T-helper 17 cell (primary cell): ENCODE data around the gene AFF2. TPM values are rescaled to one million over a fixed set of nuclear protein-coding genes. Genes with fewer than 3 reads are reported as not detected.

ENCODE experiments used
- ATAC-seq: fragments of 150-1000 bp; cut with Tn5 transposase; 2 replicates; pipeline ENCODE4 v1.10.0; 2021; ENCODE audit warnings: mild to moderate bottlenecking, moderate library complexity
- DNase-seq, 3 donors: peaks; one replicate each; pipeline versions ENCODE4 v3.0.0 to v3.0.0-alpha.2; 2020 to 2021
- H3K9me3 ChIP-seq: one replicate; pipeline ENCODE4 v1.7.0; 2013; ENCODE audit warnings: low read length, mild to moderate bottlenecking; ENCODE audit not compliant: control insufficient read depth, poor library complexity, severe bottlenecking
- H3K27ac Mint-ChIP-seq: one replicate; pipeline ENCODE4 v1.8.0; 2022; ENCODE audit warnings: mild to moderate bottlenecking, moderate library complexity, mixed read lengths
- H3K27me3 Mint-ChIP-seq: one replicate; pipeline ENCODE4 v1.8.0; 2022; ENCODE audit warnings: mixed read lengths
- H3K36me3 Mint-ChIP-seq: one replicate; pipeline ENCODE4 v1.8.0; 2022; ENCODE audit warnings: low read depth, mixed read lengths
- H3K4me1 Mint-ChIP-seq: one replicate; pipeline ENCODE4 v1.8.0; 2022; ENCODE audit warnings: mild to moderate bottlenecking, mixed read lengths
- H3K4me3 Mint-ChIP-seq: one replicate; pipeline ENCODE4 v1.8.0; 2022; ENCODE audit warnings: mild to moderate bottlenecking, moderate library complexity, mixed read lengths
- total RNA-seq, 4 donors: library from RNA in 2 of 4; stranded (reverse) in 2 of 4; gene quantifications; one replicate each; pipeline ENCODE4 v1.2.3 and lab custom pipeline; 2022 to 2026

Gene AFF2
- total RNA-seq, 2 donors from 2014 or later: 0.31 to 0.90 TPM

DNA sequence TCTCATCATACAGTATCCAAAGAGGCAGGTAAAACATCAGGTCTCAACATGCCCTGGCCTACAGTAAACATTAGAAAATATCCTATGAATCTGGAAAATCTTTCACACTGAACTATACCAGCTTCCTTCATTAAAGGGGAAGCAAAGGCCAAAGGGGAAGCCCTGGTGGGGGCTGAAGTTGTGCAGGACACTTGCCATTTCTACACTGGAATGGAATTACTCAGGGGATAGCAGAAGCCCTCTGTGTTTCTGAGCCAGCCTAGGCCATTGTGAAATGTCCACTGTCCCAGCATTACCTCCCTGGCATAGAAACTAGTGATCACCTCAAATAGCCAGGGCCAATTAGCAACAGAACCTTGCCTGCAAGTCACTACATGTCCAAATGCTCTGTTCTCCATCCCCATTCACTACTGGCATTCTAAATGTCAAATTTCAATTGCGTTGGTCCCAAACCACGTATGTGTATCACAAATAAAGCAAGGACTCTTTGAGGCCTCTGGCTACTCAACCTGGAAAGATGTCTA lies 429.9 kb downstream of the AFF2 start:
- peaks cover 3% of the 10 kb centered on the region for H3K4me1 Mint-ChIP-seq
- H3K36me3 Mint-ChIP-seq: no peaks in the 10 kb centered on the region
- ATAC-seq (no peak), DNase-seq (no peak)
- no peak overlapping the region for H3K4me3 Mint-ChIP-seq
- H3K9me3 ChIP-seq: no peaks in the 10 kb centered on the region
- no peak overlapping the region for H3K27ac Mint-ChIP-seq
- no peaks in the 10 kb centered on the region for H3K27me3 Mint-ChIP-seq

DNA sequence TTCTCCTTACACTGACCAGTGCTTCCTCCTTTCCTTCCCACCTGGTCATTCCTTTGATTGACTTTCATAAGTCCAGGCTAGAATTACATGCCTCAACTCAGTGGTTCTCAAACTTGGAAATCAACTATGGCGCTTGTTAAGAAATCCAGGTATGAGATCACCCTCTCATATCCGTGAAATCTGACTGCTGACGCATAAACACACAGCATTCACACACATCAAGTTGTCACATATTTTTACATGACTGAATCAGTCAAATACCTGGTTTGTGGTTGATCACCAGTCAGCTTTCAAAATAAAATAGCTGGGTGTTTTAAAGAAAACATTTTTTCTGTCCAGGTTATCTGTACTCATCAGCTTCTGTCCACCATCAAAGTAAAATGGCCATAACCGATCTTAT lies 433.5 kb downstream of the AFF2 start:
- no peak for DNase-seq
- H3K36me3 Mint-ChIP-seq: no peaks in the 10 kb centered on the region
- no peak overlapping the region for H3K4me3 Mint-ChIP-seq
- no peaks in the 10 kb centered on the region for H3K27me3 Mint-ChIP-seq
- no peak overlapping the region for H3K27ac Mint-ChIP-seq
- H3K9me3 ChIP-seq: no peaks in the 10 kb centered on the region
- H3K4me1 Mint-ChIP-seq: peaks cover 3% of the 10 kb centered on the region
- ATAC-seq: no peak

DNA sequence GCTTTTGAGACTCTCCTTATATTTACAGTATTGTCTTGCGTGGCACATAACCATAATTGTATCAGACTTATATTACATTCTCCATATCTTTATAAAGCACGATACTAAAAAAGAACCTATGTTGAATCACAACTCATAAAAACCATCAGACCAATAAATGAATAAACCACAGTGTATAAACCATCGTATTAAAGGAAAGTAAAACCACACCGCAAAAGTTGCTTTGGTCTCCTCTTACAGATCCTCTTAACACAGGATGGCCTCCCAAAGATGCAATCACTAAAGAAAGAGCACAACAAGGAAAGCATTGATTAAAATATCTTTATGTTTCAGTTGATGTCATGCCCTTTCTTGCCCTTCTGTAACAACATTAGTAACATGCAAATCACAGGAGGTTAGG lies 437.9 kb downstream of the AFF2 start:
- H3K9me3 ChIP-seq: no peaks in the 10 kb centered on the region
- H3K36me3 Mint-ChIP-seq: peaks cover 2% of the 10 kb centered on the region
- no peaks in the 10 kb centered on the region for H3K27me3 Mint-ChIP-seq
- ATAC-seq: no peak
- no peak overlapping the region for H3K4me3 Mint-ChIP-seq
- no peak for DNase-seq
- H3K4me1 Mint-ChIP-seq: peaks cover under 1% of the 10 kb centered on the region
- H3K27ac Mint-ChIP-seq: no peak overlapping the region

DNA sequence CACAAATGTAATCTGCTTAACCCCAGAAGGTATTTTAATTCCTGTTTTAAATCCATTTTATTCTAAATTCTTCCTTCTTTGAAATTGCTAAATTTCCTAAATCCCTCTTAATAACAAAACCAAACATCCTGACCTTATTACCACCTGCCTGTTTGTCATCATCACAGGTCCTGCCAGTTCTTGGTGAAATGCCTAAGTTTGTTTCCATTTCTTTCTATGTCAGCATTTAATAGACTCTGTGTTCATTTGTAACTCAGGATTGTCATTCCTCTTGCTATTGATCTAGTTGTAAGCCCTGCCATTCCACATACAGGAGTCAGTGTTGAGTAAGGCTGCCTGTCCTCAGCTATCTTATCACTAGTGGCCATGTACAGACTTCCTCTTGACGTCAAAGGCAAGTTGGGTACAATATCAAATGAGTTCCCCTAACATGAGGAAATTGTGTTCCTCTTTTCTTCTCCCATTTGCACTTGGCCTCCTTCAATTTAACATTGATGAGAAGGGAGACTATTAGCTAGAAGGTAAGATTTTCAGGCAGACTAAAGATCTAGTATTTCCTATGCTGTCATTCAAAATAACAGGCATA lies 440.1 kb downstream of the AFF2 start:
- no peak for ATAC-seq
- H3K36me3 Mint-ChIP-seq: peaks cover 2% of the 10 kb centered on the region
- H3K27ac Mint-ChIP-seq: no peak overlapping the region
- no peak for DNase-seq
- no peaks in the 10 kb centered on the region for H3K9me3 ChIP-seq
- H3K4me1 Mint-ChIP-seq: no peaks in the 10 kb centered on the region
- H3K4me3 Mint-ChIP-seq: no peak overlapping the region
- no peaks in the 10 kb centered on the region for H3K27me3 Mint-ChIP-seq

DNA sequence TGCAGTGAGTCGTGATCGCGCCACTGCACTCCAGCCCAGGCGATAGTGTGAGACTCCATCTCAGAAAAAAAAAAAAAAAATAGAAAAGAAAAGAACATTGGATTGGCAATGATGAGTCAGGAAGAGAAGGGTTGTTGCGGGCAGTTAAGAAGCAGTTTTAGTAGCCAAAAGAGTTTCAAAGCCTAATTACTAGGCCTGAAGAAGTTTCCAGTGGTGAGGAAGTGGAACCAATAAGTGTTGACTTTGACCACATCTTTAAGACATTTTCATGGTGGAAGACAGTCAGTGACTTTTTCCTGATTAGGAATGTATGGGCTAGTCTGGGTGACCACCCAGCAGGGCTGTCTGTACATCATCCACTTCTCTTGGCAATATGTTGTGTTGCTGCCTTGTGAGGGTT lies 442.3 kb downstream of the AFF2 start:
- ATAC-seq: no peak
- H3K4me1 Mint-ChIP-seq: no peaks in the 10 kb centered on the region

DNA sequence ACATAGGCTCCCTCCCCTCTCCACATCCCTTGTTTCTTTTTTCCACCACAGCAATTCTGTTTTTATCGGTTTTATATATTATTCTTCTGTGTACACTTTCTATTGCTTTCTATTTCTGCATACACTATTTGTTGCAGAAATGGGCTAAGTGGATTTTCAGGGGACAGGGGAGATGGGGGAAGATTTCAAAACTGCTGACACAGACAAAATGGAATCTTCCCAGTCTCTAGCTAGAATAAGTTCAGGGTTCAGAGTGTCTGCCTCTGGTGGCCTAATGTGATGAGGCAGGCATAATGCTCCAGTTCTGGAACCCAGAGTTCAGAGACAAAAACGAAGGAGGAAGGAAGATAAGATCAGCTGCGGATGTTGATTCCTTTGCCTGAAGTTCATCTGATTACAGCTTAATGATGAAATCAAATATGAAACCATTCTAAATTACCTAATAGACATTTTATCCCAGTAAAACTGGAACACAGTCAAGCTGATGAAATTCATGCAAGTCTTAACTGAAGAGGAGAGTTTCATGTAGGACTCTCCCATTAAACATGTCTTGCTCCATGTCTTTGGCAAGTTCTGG lies 447.1 kb downstream of the AFF2 start:
- Mint-ChIP-seq H3K4me3 (no peak overlapping the region), H3K27me3 (no peaks in the 10 kb centered on the region), H3K27ac (no peak overlapping the region), H3K4me1 (no peaks in the 10 kb centered on the region), H3K36me3 (no peaks in the 10 kb centered on the region)
- DNase-seq (no peak), ATAC-seq (no peak)
- H3K9me3 ChIP-seq: no peaks in the 10 kb centered on the region

More for the DNA sequence above, 442.3 kb downstream of the AFF2 start:
- no peaks in the 10 kb centered on the region for H3K27me3 Mint-ChIP-seq
- H3K4me3 Mint-ChIP-seq: no peak overlapping the region
- H3K9me3 ChIP-seq: no peaks in the 10 kb centered on the region
- H3K27ac Mint-ChIP-seq: peak overlapping the region; percentile 29
- peaks cover 2% of the 10 kb centered on the region for H3K36me3 Mint-ChIP-seq
- DNase-seq: no peak

DNA sequence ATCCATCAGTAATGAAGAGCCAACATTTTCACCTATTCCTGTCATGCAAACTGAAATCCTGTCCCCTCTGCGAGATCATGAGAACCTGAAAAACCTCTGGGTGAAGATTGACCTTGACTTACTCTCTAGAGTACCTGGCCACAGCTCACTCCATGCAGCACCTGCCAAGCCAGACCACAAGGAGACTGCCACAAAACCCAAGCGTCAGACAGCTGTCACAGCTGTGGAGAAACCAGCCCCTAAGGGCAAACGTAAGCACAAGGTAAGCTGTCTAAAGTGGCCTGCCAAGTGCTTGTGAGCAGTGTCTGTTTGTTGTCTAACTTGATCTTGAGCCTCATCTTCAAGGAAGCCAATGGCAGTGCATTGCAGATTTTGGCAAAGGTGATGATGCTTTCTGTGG lies 455.9 kb downstream of the AFF2 start:
- ATAC-seq (no peak), DNase-seq (no peak)
- H3K27ac Mint-ChIP-seq: no peak overlapping the region
- no peaks in the 10 kb centered on the region for H3K9me3 ChIP-seq
- no peak overlapping the region for H3K4me3 Mint-ChIP-seq
- no peaks in the 10 kb centered on the region for H3K4me1 Mint-ChIP-seq
- no peaks in the 10 kb centered on the region for H3K27me3 Mint-ChIP-seq
- H3K36me3 Mint-ChIP-seq: no peaks in the 10 kb centered on the region

DNA sequence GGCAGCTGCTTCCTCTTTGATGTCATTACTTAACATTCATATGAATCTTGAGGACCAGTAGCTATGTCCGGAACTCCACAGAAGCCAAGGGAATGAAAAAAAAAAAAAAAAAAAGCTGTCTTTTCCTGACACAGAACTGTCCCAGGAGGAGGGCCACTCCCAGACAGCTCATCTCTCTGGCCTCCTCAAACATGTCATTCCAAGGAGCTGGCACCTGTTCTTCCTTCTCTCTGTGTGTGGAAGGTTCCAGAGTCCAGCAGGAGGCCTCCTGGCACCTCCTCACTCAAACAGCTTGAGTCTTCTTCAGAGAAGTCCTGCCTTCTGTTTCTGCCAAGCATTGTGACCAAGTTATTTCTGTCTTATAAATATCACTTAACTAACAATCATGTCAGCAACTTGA lies 458.5 kb downstream of the AFF2 start:
- Mint-ChIP-seq H3K4me1 (no peaks in the 10 kb centered on the region), H3K4me3 (no peak overlapping the region), H3K27me3 (no peaks in the 10 kb centered on the region), H3K27ac (no peak overlapping the region), H3K36me3 (no peaks in the 10 kb centered on the region)
- ATAC-seq (no peak), DNase-seq (no peak)
- H3K9me3 ChIP-seq: no peaks in the 10 kb centered on the region

DNA sequence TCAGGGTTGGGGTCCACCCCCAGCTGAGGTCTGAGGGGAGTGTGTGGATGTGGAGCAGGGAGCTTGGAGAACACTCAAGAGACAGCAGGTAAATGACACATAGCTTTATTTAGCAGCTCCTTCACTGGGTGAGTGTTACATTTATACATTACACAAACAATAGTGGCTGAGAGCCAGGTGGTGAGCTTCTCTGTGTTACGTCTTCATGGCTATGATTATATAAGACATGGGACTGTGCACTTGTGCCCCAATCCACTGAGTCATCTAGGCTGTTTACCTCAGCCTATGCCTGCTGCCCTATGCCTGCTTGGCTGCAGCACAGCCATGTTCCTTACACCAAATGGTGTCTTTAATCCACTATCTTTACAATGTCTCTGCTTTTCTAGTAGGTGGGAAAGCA lies 459.6 kb downstream of the AFF2 start:
- DNase-seq (no peak), ATAC-seq (no peak)
- H3K36me3 Mint-ChIP-seq: no peaks in the 10 kb centered on the region
- no peak overlapping the region for H3K4me3 Mint-ChIP-seq
- H3K9me3 ChIP-seq: no peaks in the 10 kb centered on the region
- H3K27ac Mint-ChIP-seq: no peak overlapping the region
- no peaks in the 10 kb centered on the region for H3K4me1 Mint-ChIP-seq
- H3K27me3 Mint-ChIP-seq: no peaks in the 10 kb centered on the region

DNA sequence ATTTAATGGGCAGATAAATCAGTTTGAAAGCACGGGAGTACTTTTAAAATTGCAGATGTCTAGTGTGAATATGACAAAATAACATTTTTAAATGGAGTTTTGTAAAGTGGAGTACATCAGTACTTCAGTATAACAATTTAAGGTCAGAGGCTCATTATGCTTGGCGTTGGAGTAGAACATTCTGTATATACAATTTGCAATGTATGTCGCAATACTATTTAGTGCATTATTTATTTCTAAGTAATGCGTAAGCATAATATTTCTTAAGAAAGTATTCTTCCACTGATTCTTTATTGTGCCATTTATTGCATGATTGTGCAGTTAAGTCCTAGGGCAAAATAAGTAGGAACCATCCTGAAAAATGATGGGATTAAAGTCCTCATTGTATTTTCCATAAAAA lies 461.6 kb downstream of the AFF2 start:
- no peaks in the 10 kb centered on the region for H3K36me3 Mint-ChIP-seq
- no peak overlapping the region for H3K4me3 Mint-ChIP-seq
- no peaks in the 10 kb centered on the region for H3K27me3 Mint-ChIP-seq
- DNase-seq (no peak), ATAC-seq (no peak)
- H3K9me3 ChIP-seq: no peaks in the 10 kb centered on the region
- H3K27ac Mint-ChIP-seq: no peak overlapping the region
- no peaks in the 10 kb centered on the region for H3K4me1 Mint-ChIP-seq

DNA sequence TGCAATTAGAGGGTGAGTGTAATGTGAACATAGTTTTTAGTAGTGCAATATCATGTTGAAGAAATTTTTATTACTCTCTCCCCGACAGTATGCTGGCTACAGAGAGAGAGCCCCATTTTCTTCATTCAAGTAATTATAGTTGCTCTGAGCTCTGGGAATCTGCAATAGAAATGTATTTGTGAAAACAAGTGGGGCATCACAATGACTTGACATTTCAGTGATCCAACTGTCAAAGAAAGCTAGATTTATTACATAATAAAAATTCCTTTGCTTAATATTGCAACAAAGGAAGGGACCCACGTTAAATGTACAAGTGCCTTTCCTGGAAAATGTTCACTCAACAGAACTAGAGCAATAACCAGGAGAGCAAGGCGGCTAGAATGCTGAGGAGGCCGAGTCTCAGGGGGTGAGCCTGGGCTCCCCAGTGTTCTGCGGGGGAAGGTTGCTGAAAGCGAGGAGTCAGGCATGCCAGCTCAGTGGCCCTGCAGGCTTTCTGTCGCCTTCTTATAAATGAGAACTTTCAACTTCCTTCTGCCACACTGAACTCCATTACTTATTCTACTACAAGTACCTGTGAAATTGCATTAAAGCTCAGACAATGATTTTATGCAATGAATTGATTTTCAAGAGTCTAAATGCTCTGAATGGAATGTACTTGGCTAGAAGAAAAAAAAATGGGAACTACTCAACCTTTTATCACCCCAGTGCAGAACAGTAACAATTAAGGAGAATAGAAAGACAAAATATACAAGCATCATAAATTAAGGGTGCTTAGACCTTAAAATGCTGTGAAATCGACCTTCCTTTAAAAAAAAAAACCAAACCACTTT lies 476.4 kb downstream of the AFF2 start:
- H3K36me3 Mint-ChIP-seq: no peaks in the 10 kb centered on the region
- DNase-seq: no peak
- H3K27ac Mint-ChIP-seq: no peak overlapping the region
- no peak for ATAC-seq
- H3K4me1 Mint-ChIP-seq: no peaks in the 10 kb centered on the region
- H3K9me3 ChIP-seq: no peaks in the 10 kb centered on the region
- no peak overlapping the region for H3K4me3 Mint-ChIP-seq
- H3K27me3 Mint-ChIP-seq: no peaks in the 10 kb centered on the region

DNA sequence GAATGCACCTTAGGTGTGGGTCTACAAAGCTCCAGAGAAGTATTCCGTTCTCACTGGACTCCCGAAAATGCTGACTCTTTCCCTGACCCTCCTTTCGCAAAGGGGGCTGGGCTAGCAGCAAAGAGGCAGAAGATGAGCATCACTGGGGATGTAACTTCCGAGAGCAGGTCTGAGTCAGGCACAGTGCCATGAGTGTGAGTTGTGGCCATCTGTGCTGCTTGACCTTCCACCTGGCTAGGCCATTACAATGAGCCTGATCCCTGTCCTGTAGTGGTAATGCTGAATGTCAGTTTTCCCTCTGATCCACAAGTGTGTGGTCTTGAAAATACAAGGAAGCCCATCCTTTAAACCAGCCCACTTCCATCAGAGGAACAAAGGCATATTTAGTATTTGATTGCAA lies 479.4 kb downstream of the AFF2 start:
- ATAC-seq: no peak

DNA sequence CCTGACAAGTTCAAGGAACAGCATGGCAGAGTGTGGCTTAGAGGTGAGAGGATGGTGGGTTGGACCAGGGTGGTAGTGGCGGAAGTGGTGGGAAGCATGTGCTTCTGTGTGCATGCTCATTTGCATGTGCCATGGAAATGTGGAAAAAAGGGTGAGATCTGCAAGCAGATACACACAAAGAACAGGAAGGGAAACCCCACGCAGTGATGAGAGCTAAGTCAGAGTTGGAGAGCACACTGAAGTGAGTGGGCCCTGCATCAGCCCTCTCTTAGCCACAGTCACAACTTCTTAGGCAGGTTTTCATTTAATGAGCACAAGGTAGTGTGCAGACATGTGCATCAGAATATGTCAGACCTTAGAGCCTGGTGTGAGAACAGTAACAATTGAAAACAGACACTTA lies 483.8 kb downstream of the AFF2 start:
- H3K36me3 Mint-ChIP-seq: no peaks in the 10 kb centered on the region
- no peaks in the 10 kb centered on the region for H3K27me3 Mint-ChIP-seq
- ATAC-seq: no peak
- H3K4me1 Mint-ChIP-seq: peaks cover 4% of the 10 kb centered on the region
- H3K9me3 ChIP-seq: no peaks in the 10 kb centered on the region
- H3K27ac Mint-ChIP-seq: peak overlapping the region; percentile 22
- no peak overlapping the region for H3K4me3 Mint-ChIP-seq
- DNase-seq: no peak

More for the DNA sequence above, 479.4 kb downstream of the AFF2 start:
- H3K27me3 Mint-ChIP-seq: no peaks in the 10 kb centered on the region
- no peak overlapping the region for H3K27ac Mint-ChIP-seq
- H3K4me3 Mint-ChIP-seq: no peak overlapping the region
- peaks cover 4% of the 10 kb centered on the region for H3K4me1 Mint-ChIP-seq
- DNase-seq: no peak
- no peaks in the 10 kb centered on the region for H3K36me3 Mint-ChIP-seq
- H3K9me3 ChIP-seq: no peaks in the 10 kb centered on the region
